ENCODE data around the gene RBMS1. TPM values are rescaled to one million over a fixed set of nuclear protein-coding genes. Genes with fewer than 3 reads are reported as not detected.

The RBMS1 gene
- total and polyA plus RNA-seq, 4 donors: 7.9 to 23.5 (median 15.5) TPM

- Histone ChIP-seq H3K27me3 (ENCODE audit: control insufficient read depth in 4 of 4, insufficient read depth in 4 of 4, low read length in 3 of 4) (no peaks in the 10 kb centered on the region), H3K36me3 (ENCODE audit: control insufficient read depth in 4 of 4, insufficient read depth in 3 of 4, low read depth in 1 of 4, low read length in 3 of 4) (no peaks in the 10 kb centered on the region), H3K4me3 (ENCODE audit: low read depth in 1 of 3, low read length in 3 of 3) (no peak overlapping the region), H3K9ac (ENCODE audit: low read depth in 1 of 2, low read length in 2 of 2) (no peak overlapping the region), H3K4me1 (ENCODE audit: control insufficient read depth in 4 of 4, insufficient read depth in 4 of 4, low read length in 3 of 4) (peaks cover 2 to 14% (median 6%) of the 10 kb centered on the region in 4 donors), H3K9me3 (ENCODE audit: control insufficient read depth in 4 of 4, low read length in 3 of 4) (no peaks in the 10 kb centered on the region), H3K27ac (ENCODE audit: low read depth in 1 of 2, low read length in 2 of 2) (no peak overlapping the region)
- TF ChIP-seq RXRA (IDR thresholded peaks at IDR 0.05) (no peak), TAF1 (conservative IDR thresholded peaks at IDR 0.05) (no peak), HNF4A (conservative IDR thresholded peaks at IDR 0.05) (no peak), ATF3 (IDR thresholded peaks at IDR 0.05) (no peak), SP1 (IDR thresholded peaks at IDR 0.05) (no peak), NR2F2 (IDR thresholded peaks at IDR 0.05) (no peak), CTCF (IDR thresholded peaks at IDR 0.05; ENCODE audit: low read depth, low read length, missing input control) (no peak), EGR1 (IDR thresholded peaks at IDR 0.05; ENCODE audit: low read depth in 2 of 2) (no peak), RAD21 (IDR thresholded peaks at IDR 0.05) (no peak), FOXA1 (IDR thresholded peaks at IDR 0.05) (no peak), REST (IDR thresholded peaks at IDR 0.05) (no peak), HNF4G (IDR thresholded peaks at IDR 0.05) (no peak), ZBTB33 (IDR thresholded peaks at IDR 0.05) (no peak), FOXA2 (IDR thresholded peaks at IDR 0.05) (no peak), GABPA (IDR thresholded peaks at IDR 0.05 in 1 of 2, conservative IDR thresholded peaks at IDR 0.05 in 1 of 2) (no peak), YY1 (IDR thresholded peaks at IDR 0.05) (no peak), JUND (IDR thresholded peaks at IDR 0.05) (no peak), MAX (IDR thresholded peaks at IDR 0.05) (no peak)
- WGBS: 75% methylated on average over 2 of the region's 2 CpGs
- DNase-seq (ENCODE audit: low spot score): no peak
These were observed 160.1 kb downstream of the RBMS1 start for GRCh38 chr2:160333324-160334027.
